B cell (primary cell): Measurements from ENCODE around the gene AREL1. TPM values are rescaled to one million over a fixed set of nuclear protein-coding genes. Genes with fewer than 3 reads are reported as not detected.

ENCODE experiments used
- ATAC-seq: fragments of 200-7000 bp; cut with Tn5 transposase; one replicate; pipeline ENCODE4 v1.10.0; 2021; ENCODE audit warnings: low read depth, mild to moderate bottlenecking, moderate number of reproducible peaks, moderate library complexity
- CTCF ChIA-PET: fragments of 350-600 bp; sonication (Branson Sonifier 250); formaldehyde crosslinking; loops from one replicate; lab custom pipeline; 2021; ENCODE audit warnings: antibody characterized with exemption, inconsistent platforms; lab: Charles Lee
- POLR2A ChIA-PET: fragments of 350-600 bp; sonication (Branson Sonifier 250); formaldehyde crosslinking; loops from one replicate; lab custom pipeline; 2021; ENCODE audit warnings: antibody characterized with exemption; lab: Charles Lee
- DNase-seq: peaks from one replicate; pipeline ENCODE4 v3.0.0; 2013
- H2AFZ ChIP-seq: 2 replicates; pipeline ENCODE4 v1.6.1; 2012; ENCODE audit warnings: mild to moderate bottlenecking, low read depth, low read length; ENCODE audit not compliant: insufficient read depth, poor library complexity, severe bottlenecking
- H3K27ac ChIP-seq, 2 donors: 1 replicate in 1 of 2; 2 replicates in 1 of 2; pipeline ENCODE4 v1.5.1; 2012 to 2013; ENCODE audit warnings: low read length in 2 of 2, mild to moderate bottlenecking in 2 of 2, moderate library complexity in 1 of 2
- H3K27me3 ChIP-seq, 4 experiments: fragments of 200-600 bp in 1 of 4; sonication (generic) in 1 of 4; replicated peaks in 1 of 4; 1 replicate in 2 of 4; 2 replicates in 2 of 4; pipeline versions ENCODE4 v1.6.1 to v1.7.0; 2013 to 2016; ENCODE audit warnings: low read length in 3 of 4, mild to moderate bottlenecking in 2 of 4, mixed read lengths in 1 of 4, moderate library complexity in 1 of 4; ENCODE audit not compliant: insufficient read depth in 4 of 4, control insufficient read depth in 3 of 4; ENCODE audit errors: control extremely low read depth in 1 of 4
- H3K36me3 ChIP-seq, 2 experiments: replicated peaks in 1 of 2; 1 replicate in 1 of 2; 2 replicates in 1 of 2; pipeline versions ENCODE4 v1.6.1 to v1.7.1; 2013; ENCODE audit warnings: low read length in 1 of 2; ENCODE audit not compliant: insufficient read depth in 2 of 2, control insufficient read depth in 1 of 2; ENCODE audit errors: control extremely low read depth in 1 of 2, extremely low read depth in 1 of 2
- H3K4me1 ChIP-seq, 2 donors: fragments of 200-600 bp in 1 of 2; sonication (generic) in 1 of 2; 1 replicate in 1 of 2; 2 replicates in 1 of 2; pipeline versions ENCODE4 v1.5.1 to v1.6.1; 2013 to 2017; ENCODE audit warnings: low read length in 2 of 2; ENCODE audit not compliant: control insufficient read depth in 2 of 2, insufficient read depth in 2 of 2
- H3K4me2 ChIP-seq: replicated peaks from 2 replicates; pipeline ENCODE3; 2012; ENCODE audit warnings: mild to moderate bottlenecking, low read depth, low read length; ENCODE audit not compliant: poor library complexity, severe bottlenecking
- H3K4me3 ChIP-seq, 5 experiments: fragments of 200-600 bp in 1 of 5; sonication (generic) in 1 of 5; 1 replicate in 3 of 5; 2 replicates in 2 of 5; pipeline versions ENCODE4 v1.5.1 to v1.7.0; 2011 to 2016; ENCODE audit warnings: low read length in 4 of 5, mild to moderate bottlenecking in 4 of 5, low read depth in 2 of 5, control low read depth in 1 of 5, moderate library complexity in 1 of 5; ENCODE audit not compliant: insufficient read depth in 1 of 5; ENCODE audit errors: control extremely low read depth in 1 of 5, extremely low read depth in 1 of 5
- H3K79me2 ChIP-seq: fragments of 200-600 bp; sonication (generic); one replicate; pipeline ENCODE4 v1.6.0; 2016; ENCODE audit warnings: low read length; ENCODE audit not compliant: control insufficient read depth, insufficient read depth
- H3K9ac ChIP-seq: fragments of 200-600 bp; sonication (generic); 2 replicates; pipeline ENCODE4 v1.6.1; 2017; ENCODE audit warnings: mild to moderate bottlenecking, low read length, moderate library complexity
- H3K9me3 ChIP-seq, 3 donors: one replicate each; pipeline versions ENCODE4 v1.6.1 to v1.7.1; 2013; ENCODE audit warnings: low read length in 2 of 3; ENCODE audit not compliant: control insufficient read depth in 2 of 3, insufficient read depth in 1 of 3; ENCODE audit errors: control extremely low read depth in 1 of 3
- H4K20me1 ChIP-seq: 2 replicates; pipeline ENCODE4 v1.6.0; 2012; ENCODE audit warnings: mild to moderate bottlenecking, low read length; ENCODE audit not compliant: insufficient read depth, control insufficient read depth, poor library complexity, severe bottlenecking
- H3K27ac Mint-ChIP-seq: one replicate; pipeline ENCODE4 v1.8.0; 2021; ENCODE audit warnings: mixed read lengths
- H3K27me3 Mint-ChIP-seq: one replicate; pipeline ENCODE4 v1.8.0; 2021; ENCODE audit warnings: mixed read lengths
- H3K4me1 Mint-ChIP-seq: one replicate; pipeline ENCODE4 v1.8.0; 2021; ENCODE audit warnings: mixed read lengths
- H3K4me3 Mint-ChIP-seq: one replicate; pipeline ENCODE4 v1.8.0; 2021; ENCODE audit warnings: mixed read lengths
- H3K9me3 Mint-ChIP-seq: one replicate; pipeline ENCODE4 v1.8.0; 2022; ENCODE audit warnings: mixed read lengths; ENCODE audit not compliant: insufficient read depth
- EZH2 ChIP-seq: IDR thresholded peaks from 2 replicates; pipeline ENCODE4 v1.6.1; 2012; ENCODE audit warnings: borderline replicate concordance, low read depth, mild to moderate bottlenecking, moderate library complexity, low read length; ENCODE audit not compliant: insufficient read depth, poor library complexity, severe bottlenecking
- WGBS: methylation state at CpG from one replicate; pipeline ENCODE4 v1.1.5; 2013; ENCODE audit warnings: missing lambda C conversion rate; ENCODE audit not compliant: insufficient coverage; 5-methylcytosine and 5-hydroxymethylcytosine counted together
- intact Hi-C: fragments of 100-400 bp; cut with micrococcal nuclease; formaldehyde crosslinking; loops from one replicate; pipeline ENCODE4 v1.10.0; 2022
- polyA plus RNA-seq: library from polyadenylated mRNA; depleted of rRNA; stranded (reverse); fragments of >200 nt; gene quantifications from 2 replicates; pipeline ENCODE4 v1.2.3, GENCODE V29; 2012
- total RNA-seq, 2 donors: library from RNA; stranded (reverse); fragments of 120-200 nt in 1 of 2; gene quantifications; 1 replicate in 1 of 2; 2 replicates in 1 of 2; pipeline versions ENCODE4 v1.2.3 to v1.2.4, GENCODE V29; 2013 to 2022
- TF ChIP-seq, protein P1 (sequence below): fragments of 200-600 bp; IDR thresholded peaks from one replicate; pipeline ENCODE4 v1.8.0; 2022; ENCODE audit warnings: antibody characterized with exemption, mild to moderate bottlenecking

The AREL1 gene
- total and polyA plus RNA-seq, 2 donors (not counting 1 experiment from before 2014, with no cell fraction given): 19.2 to 39.4 TPM

DNA sequence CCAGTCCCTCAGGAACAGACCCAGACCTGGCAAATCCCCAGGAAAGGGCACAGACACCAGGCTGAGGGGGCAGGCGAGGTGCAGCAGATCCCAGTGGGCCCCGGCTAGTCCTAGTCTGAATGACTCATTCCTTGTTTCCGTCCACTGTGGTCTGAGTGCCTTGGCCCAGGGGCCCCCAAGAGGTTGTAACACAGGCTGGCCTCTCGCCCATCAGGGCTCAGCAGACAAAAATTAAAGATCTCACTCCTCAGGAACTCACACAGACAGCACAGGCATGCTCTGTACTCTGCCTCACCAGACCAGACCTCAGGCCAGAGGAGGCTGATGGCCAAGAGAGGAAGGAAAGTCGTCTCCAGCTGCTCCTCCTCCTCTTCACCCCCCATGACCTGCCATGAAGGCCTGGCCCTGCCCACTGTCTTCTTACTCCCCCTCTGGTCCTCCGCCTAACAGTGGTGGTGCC lies 93.2 kb downstream of the AREL1 start:
- Histone ChIP-seq H3K4me2 (no peak overlapping the region), H3K36me3 (no peaks in the 10 kb centered on the region), H3K4me1 (peaks cover 29 to 31% of the 10 kb centered on the region in 2 donors), H3K4me3 (no peak overlapping the region), H4K20me1 (no peaks in the 10 kb centered on the region), H3K79me2 (no peaks in the 10 kb centered on the region), H2AFZ (no peak overlapping the region), H3K27ac (no peak overlapping the region), H3K27me3 (peaks cover 0 to 5% (median 0%) of the 10 kb centered on the region in 4 experiments), H3K9me3 (no peaks in the 10 kb centered on the region), H3K9ac (no peak overlapping the region)
- CTCF ChIA-PET: interaction anchor here (3.0 kb wide), 1 partner anchor 10 kb away, joined by 25 read pairs; no protein-coding TSS in a partner anchor
- H3K4me3 Mint-ChIP-seq: no peak overlapping the region
- H3K9me3 Mint-ChIP-seq: no peaks in the 10 kb centered on the region
- no peak for DNase-seq
- POLR2A ChIA-PET: no interaction called here
- no peak for ATAC-seq
- H3K27ac Mint-ChIP-seq: no peak overlapping the region
- intact Hi-C loops: loop anchor here (2.0 to 10.0 kb wide), 2 partner anchors 217 to 445 kb away; partner anchors contain the start of genes ACYP1 and ZC2HC1C
- H3K27me3 Mint-ChIP-seq: peaks cover 4% of the 10 kb centered on the region
- TF ChIP-seq, protein P1, sequence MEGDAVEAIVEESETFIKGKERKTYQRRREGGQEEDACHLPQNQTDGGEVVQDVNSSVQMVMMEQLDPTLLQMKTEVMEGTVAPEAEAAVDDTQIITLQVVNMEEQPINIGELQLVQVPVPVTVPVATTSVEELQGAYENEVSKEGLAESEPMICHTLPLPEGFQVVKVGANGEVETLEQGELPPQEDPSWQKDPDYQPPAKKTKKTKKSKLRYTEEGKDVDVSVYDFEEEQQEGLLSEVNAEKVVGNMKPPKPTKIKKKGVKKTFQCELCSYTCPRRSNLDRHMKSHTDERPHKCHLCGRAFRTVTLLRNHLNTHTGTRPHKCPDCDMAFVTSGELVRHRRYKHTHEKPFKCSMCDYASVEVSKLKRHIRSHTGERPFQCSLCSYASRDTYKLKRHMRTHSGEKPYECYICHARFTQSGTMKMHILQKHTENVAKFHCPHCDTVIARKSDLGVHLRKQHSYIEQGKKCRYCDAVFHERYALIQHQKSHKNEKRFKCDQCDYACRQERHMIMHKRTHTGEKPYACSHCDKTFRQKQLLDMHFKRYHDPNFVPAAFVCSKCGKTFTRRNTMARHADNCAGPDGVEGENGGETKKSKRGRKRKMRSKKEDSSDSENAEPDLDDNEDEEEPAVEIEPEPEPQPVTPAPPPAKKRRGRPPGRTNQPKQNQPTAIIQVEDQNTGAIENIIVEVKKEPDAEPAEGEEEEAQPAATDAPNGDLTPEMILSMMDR: no peak
- no peak for TF ChIP-seq EZH2
- peaks cover 45% of the 10 kb centered on the region for H3K4me1 Mint-ChIP-seq
- WGBS: 92% methylated on average over 5 of the region's 6 CpGs
